ENCODE results near the gene GANAB. TPM values are rescaled to one million over a fixed set of nuclear protein-coding genes. Genes with fewer than 3 reads are reported as not detected.

The GANAB gene
- total RNA-seq, 4 donors from 2014 or later, result 131 to 146 (median 140) TPM

DNA sequence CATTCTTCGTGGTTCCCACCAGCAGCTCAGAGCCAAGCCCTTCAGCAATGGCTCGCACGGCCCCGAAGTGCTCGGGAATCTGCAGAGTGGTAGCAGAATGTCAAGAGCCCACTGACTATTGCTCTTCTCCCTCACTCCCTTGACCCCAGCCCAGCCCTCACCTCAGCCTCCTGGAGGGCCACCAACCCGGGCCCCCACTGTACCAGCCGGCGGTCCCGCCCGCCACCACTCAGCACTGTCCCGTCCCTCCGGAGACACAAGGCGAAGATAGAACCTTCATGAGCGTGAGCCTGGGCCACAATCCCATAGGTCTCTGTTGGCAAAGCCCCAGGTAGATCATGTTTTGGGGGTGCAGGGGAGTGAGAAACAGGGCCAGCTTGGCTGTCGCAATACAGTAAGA, 40.5 kb downstream of the GANAB start:
- no peaks in the 10 kb centered on the region for H3K27me3 ChIP-seq
- DNase-seq, result no peak
- H3K4me1 ChIP-seq, result peaks cover 0 to 20% (median 8%) of the 10 kb centered on the region in 4 donors
- H3K4me3 ChIP-seq, result no peak overlapping the region
- no peaks in the 10 kb centered on the region for H3K9me3 ChIP-seq
- H3K27ac ChIP-seq, result no peak overlapping the region
- TF ChIP-seq, protein P1, sequence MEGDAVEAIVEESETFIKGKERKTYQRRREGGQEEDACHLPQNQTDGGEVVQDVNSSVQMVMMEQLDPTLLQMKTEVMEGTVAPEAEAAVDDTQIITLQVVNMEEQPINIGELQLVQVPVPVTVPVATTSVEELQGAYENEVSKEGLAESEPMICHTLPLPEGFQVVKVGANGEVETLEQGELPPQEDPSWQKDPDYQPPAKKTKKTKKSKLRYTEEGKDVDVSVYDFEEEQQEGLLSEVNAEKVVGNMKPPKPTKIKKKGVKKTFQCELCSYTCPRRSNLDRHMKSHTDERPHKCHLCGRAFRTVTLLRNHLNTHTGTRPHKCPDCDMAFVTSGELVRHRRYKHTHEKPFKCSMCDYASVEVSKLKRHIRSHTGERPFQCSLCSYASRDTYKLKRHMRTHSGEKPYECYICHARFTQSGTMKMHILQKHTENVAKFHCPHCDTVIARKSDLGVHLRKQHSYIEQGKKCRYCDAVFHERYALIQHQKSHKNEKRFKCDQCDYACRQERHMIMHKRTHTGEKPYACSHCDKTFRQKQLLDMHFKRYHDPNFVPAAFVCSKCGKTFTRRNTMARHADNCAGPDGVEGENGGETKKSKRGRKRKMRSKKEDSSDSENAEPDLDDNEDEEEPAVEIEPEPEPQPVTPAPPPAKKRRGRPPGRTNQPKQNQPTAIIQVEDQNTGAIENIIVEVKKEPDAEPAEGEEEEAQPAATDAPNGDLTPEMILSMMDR (IDR thresholded peaks at IDR 0.05), result no peak
- TF ChIP-seq POLR2A (IDR thresholded peaks at IDR 0.05), result no peak
- peaks cover 0 to 10% (median 0%) of the 10 kb centered on the region in 3 donors for H3K36me3 ChIP-seq

DNA sequence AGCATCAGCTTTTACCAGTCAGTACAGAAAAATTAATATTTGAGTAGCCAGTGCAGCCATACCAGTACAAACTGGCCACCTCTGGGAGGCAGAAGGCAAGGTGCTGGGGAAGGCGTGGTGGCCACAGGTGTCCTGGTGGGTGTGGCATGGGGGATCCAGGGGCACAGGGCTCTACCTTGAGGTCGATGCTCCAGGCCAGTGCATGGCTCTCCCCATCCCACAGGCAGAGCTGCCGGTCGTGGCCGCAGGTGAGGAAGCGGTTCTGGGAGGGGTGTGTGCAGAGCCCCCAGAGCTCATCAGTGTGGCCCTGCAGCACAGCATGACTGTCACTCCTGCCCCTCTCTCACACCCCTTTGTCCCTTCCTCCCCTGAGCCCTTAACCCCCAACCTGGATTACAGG, 40.9 kb downstream of the GANAB start:
- Histone ChIP-seq H3K27ac (no peak overlapping the region), H3K27me3 (no peaks in the 10 kb centered on the region), H3K4me3 (no peak overlapping the region), H3K9me3 (no peaks in the 10 kb centered on the region), H3K36me3 (peaks cover 0 to 10% (median 0%) of the 10 kb centered on the region in 3 donors), H3K4me1 (peaks cover 0 to 17% (median 5%) of the 10 kb centered on the region in 4 donors)
- no peak for DNase-seq
- TF ChIP-seq POLR2A (IDR thresholded peaks at IDR 0.05), result no peak
- TF ChIP-seq, protein P1 (IDR thresholded peaks at IDR 0.05), result no peak

DNA sequence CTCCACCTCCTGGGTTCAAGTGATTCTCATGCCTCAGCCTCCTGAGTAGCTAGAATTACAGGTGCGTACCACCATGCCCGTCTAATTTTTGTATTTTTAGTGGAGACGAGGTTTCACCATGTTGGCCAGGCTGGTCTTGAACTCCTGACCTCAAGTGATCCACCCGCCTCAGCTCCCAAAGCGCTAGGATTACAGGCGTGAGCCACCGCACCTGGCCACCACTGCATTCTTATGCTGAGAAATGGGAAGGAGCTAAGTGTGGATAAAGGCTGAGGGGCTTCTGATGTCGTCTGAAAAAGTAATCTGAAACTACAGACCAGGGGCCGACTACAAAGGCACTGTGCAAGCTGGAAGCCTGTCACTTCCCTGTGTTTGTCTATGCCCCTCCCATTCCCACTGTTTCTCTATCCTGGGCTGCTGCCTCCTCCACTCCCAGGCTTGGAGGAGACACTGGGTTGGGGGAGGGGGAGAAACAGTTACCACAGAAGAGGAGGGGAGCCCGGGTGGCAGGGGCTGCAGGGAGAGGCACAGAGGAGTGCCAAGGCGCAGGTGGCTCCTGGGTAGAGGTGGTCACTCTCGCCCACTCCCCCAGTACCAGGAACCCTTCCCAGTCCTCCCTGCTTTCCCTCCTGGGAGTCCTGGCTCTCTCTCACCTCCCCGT, 41.8 kb downstream of the GANAB start:
- TF ChIP-seq POLR2A (IDR thresholded peaks at IDR 0.05), result no peak
- TF ChIP-seq, protein P1 (IDR thresholded peaks at IDR 0.05), result no peak
- no peak overlapping the region for H3K27ac ChIP-seq
- H3K9me3 ChIP-seq, result no peaks in the 10 kb centered on the region
- DNase-seq, result no peak
- H3K27me3 ChIP-seq, result no peaks in the 10 kb centered on the region
- H3K36me3 ChIP-seq, result peaks cover 0 to 14% (median 0%) of the 10 kb centered on the region in 3 donors
- H3K4me1 ChIP-seq, result peaks cover 4 to 26% (median 10%) of the 10 kb centered on the region in 4 donors
- H3K4me3 ChIP-seq, result no peak overlapping the region

DNA sequence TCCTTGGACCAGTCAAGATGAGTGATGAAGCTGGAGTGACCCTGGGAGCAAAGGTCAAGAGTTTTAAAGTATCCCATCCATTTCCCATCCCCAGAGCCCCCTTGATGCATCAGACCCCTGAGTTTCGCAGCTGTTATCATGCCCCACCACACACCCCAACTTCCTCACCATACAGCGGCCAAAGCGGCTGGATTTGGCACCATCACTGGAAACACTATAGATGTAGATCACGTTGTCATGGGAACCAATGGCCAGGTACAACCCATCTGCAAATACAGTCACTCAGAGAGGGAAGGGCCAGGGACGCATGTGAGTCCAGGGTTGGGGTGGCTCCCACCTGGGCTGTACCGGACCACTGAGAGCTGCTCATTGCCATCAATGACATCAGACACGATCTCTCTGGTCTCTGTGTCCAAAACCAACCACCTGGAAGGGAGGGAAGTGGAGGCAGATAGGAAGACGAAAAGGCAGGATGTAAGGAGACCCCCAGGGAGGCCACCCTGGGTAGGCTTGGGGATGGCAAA, 42.6 kb downstream of the GANAB start:
- no peaks in the 10 kb centered on the region for H3K9me3 ChIP-seq
- H3K27me3 ChIP-seq, result no peaks in the 10 kb centered on the region
- peaks cover 0 to 14% (median 0%) of the 10 kb centered on the region in 3 donors for H3K36me3 ChIP-seq
- TF ChIP-seq, protein P1 (IDR thresholded peaks at IDR 0.05), result no peak
- no peak for TF ChIP-seq POLR2A (IDR thresholded peaks at IDR 0.05)
- peaks cover 6 to 33% (median 12%) of the 10 kb centered on the region in 4 donors for H3K4me1 ChIP-seq
- no peak for DNase-seq
- no peak overlapping the region for H3K4me3 ChIP-seq
- H3K27ac ChIP-seq, result no peak overlapping the region

DNA sequence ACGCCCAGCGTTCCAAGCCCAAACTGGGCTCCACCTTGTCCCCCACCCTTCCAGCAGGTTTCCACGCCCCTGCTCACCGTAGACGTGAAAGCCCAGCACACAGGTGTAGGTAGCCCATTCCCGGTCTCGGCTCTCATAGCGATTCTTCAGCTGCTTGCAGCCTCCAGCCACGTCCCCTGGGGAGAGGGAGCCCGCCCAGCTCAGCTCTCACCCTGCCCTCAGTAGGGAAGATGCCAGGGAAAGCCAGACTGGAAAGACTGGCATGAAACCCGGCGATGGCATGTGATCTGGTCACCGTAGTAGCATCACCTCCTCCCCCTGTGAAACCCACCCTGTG, 43.4 kb downstream of the GANAB start:
- Histone ChIP-seq H3K9me3 (no peaks in the 10 kb centered on the region), H3K27ac (peak overlapping the region; percentile 94 to 99 (median 98)), H3K4me3 (peak overlapping the region; percentile 76 to 100 (median 96)), H3K4me1 (peaks cover 6 to 40% (median 13%) of the 10 kb centered on the region in 4 donors), H3K36me3 (peaks cover 0 to 19% (median 0%) of the 10 kb centered on the region in 3 donors), H3K27me3 (no peaks in the 10 kb centered on the region)
- TF ChIP-seq, protein P1 (IDR thresholded peaks at IDR 0.05), result no peak
- no peak for TF ChIP-seq POLR2A (IDR thresholded peaks at IDR 0.05)
- no peak for DNase-seq
